Measurements from ENCODE around the gene PLCH2.

PLCH2 gene

GRCh38 chr1:2533365-2533764, 57.3 kb downstream of the PLCH2 start:
- no peak for DNase-seq

GRCh38 chr1:2534315-2534686, 58.2 kb downstream of the PLCH2 start:
- DNase-seq = no peak

GRCh38 chr1:2534687-2535441, 58.8 kb downstream of the PLCH2 start:
- no peak for DNase-seq

GRCh38 chr1:2535455-2535854, 59.4 kb downstream of the PLCH2 start:
- DNase-seq = no peak

- no peak for DNase-seq
These were observed 59.9 kb downstream of the PLCH2 start for GRCh38 chr1:2535981-2536380.

GRCh38 chr1:2537784-2538115, 61.7 kb downstream of the PLCH2 start:
- DNase-seq = no peak

- no peak for DNase-seq
These were observed 62.3 kb downstream of the PLCH2 start for GRCh38 chr1:2538376-2538775.

GRCh38 chr1:2538872-2539271, 62.8 kb downstream of the PLCH2 start:
- no peak for DNase-seq

GRCh38 chr1:2539312-2539907, 63.3 kb downstream of the PLCH2 start:
- no peak for DNase-seq

GRCh38 chr1:2540816-2541492, 64.9 kb downstream of the PLCH2 start:
- peak; percentile 46 for DNase-seq

GRCh38 chr1:2541619-2542245, 65.6 kb downstream of the PLCH2 start:
- no peak for DNase-seq

GRCh38 chr1:2542246-2542915, 66.3 kb downstream of the PLCH2 start:
- no peak for DNase-seq

- peak; percentile 43 for DNase-seq
These were observed 67.5 kb downstream of the PLCH2 start for GRCh38 chr1:2543543-2544092.

GRCh38 chr1:2544093-2544874, 68.2 kb downstream of the PLCH2 start:
- DNase-seq = no peak

- no peak for DNase-seq
These were observed 69.0 kb downstream of the PLCH2 start for GRCh38 chr1:2544875-2545640.

- peak; percentile 89 for DNase-seq
These were observed 69.8 kb downstream of the PLCH2 start for GRCh38 chr1:2545754-2546514.

- peak; percentile 72 for DNase-seq
These were observed 70.6 kb downstream of the PLCH2 start for GRCh38 chr1:2546515-2547209.

- DNase-seq = no peak
These were observed 71.3 kb downstream of the PLCH2 start for GRCh38 chr1:2547210-2548067.

- DNase-seq = no peak
These were observed 72.0 kb downstream of the PLCH2 start for GRCh38 chr1:2548068-2548589.
